HAP-1 (cell line): ENCODE measurements around the gene SLC2A6.

Experiments
- DNase-seq, 2 experiments: peaks; one replicate each; pipeline ENCODE4 v3.0.0-alpha.2; 2016 to 2020; ENCODE audit warnings: low spot score in 2 of 2
- H3K27me3 ChIP-seq: fragments of 250-450 bp; sonication (Bioruptor Pico); 2 replicates; pipeline ENCODE4 v1.5.1; 2020; ENCODE audit warnings: low read depth, mild to moderate bottlenecking, moderate library complexity
- H3K36me3 ChIP-seq: fragments of 250-450 bp; sonication (Bioruptor Pico); replicated peaks from 2 replicates; pipeline ENCODE4 v1.5.1; 2020; ENCODE audit warnings: mild to moderate bottlenecking
- H3K4me1 ChIP-seq: fragments of 250-450 bp; sonication (Bioruptor Pico); 2 replicates; pipeline ENCODE4 v1.5.1; 2020; ENCODE audit warnings: mild to moderate bottlenecking
- H3K4me3 ChIP-seq: fragments of 250-450 bp; sonication (Bioruptor Pico); 2 replicates; pipeline ENCODE4 v1.5.1; 2020; ENCODE audit warnings: mild to moderate bottlenecking, moderate library complexity
- H3K9me3 ChIP-seq: fragments of 250-450 bp; sonication (Bioruptor Pico); 2 replicates; pipeline ENCODE4 v1.5.1; 2020; ENCODE audit warnings: mild to moderate bottlenecking, moderate library complexity
- in situ Hi-C: fragments of 300-500 bp; cut with MboI; formaldehyde crosslinking; loops from 3 replicates; pipeline ENCODE4 v1.14.3; 2020; ENCODE audit warnings: low sequenced_read_pairs, inconsistent platforms, mixed read lengths

SLC2A6 gene

GRCh38 chr9:133478851-133479711, at the start of gene SLC2A6:
SLC2A6 (minus strand) TSS chr9:133479099; CDS start chr9:133479059, 40 bp downstream.
- Histone ChIP-seq H3K9me3 (no peaks in the 10 kb centered on the region), H3K4me3 (peak within 1 kb of the TSS; percentile 56), H3K4me1 (peaks cover 14% of the 10 kb centered on the region), H3K27me3 (no peaks in the 10 kb centered on the region), H3K36me3 (no peaks in the 10 kb centered on the region)
- DNase-seq, result peak; percentile 82 to 91
- in situ Hi-C loops, result loop anchor here (25.0 kb wide), 1 partner anchor 442 kb away; the partner anchor contains the start of gene GTF3C5

- Histone ChIP-seq H3K4me1 (no peaks in the 10 kb centered on the region), H3K4me3 (no peak overlapping the region), H3K9me3 (no peaks in the 10 kb centered on the region), H3K27me3 (peaks cover 13% of the 10 kb centered on the region), H3K36me3 (no peaks in the 10 kb centered on the region)
- DNase-seq, result no peak
- in situ Hi-C loops, result no loop called here
Observed at GRCh38 chr9:133528001-133528875, 49.3 kb upstream of the SLC2A6 start.

- H3K27me3 ChIP-seq, result peaks cover 12% of the 10 kb centered on the region; the same call in 1 of the 2 replicates
- H3K4me3 ChIP-seq, result no peak overlapping the region
- in situ Hi-C loops, result no loop called here
- no peaks in the 10 kb centered on the region for H3K9me3 ChIP-seq
- no peak for DNase-seq
- no peaks in the 10 kb centered on the region for H3K36me3 ChIP-seq
- H3K4me1 ChIP-seq, result no peaks in the 10 kb centered on the region
Observed at GRCh38 chr9:133527444-133527920, 48.6 kb upstream of the SLC2A6 start.

GRCh38 chr9:133526721-133527321, 47.9 kb upstream of the SLC2A6 start:
- in situ Hi-C loops, result no loop called here
- DNase-seq, result no peak
- no peaks in the 10 kb centered on the region for H3K36me3 ChIP-seq
- H3K4me1 ChIP-seq, result no peaks in the 10 kb centered on the region
- peaks cover 12% of the 10 kb centered on the region; the same call in 1 of the 2 replicates for H3K27me3 ChIP-seq
- H3K4me3 ChIP-seq, result no peak overlapping the region
- no peaks in the 10 kb centered on the region for H3K9me3 ChIP-seq

GRCh38 chr9:133525677-133526076, 46.8 kb upstream of the SLC2A6 start:
- no peak overlapping the region for H3K4me3 ChIP-seq
- H3K9me3 ChIP-seq, result no peaks in the 10 kb centered on the region
- peaks cover 12% of the 10 kb centered on the region; the same call in 1 of the 2 replicates for H3K27me3 ChIP-seq
- in situ Hi-C loops, result no loop called here
- no peaks in the 10 kb centered on the region for H3K4me1 ChIP-seq
- no peak for DNase-seq
- H3K36me3 ChIP-seq, result no peaks in the 10 kb centered on the region

- Histone ChIP-seq H3K9me3 (no peaks in the 10 kb centered on the region), H3K4me3 (no peak within 1 kb of the TSS), H3K36me3 (no peaks in the 10 kb centered on the region), H3K27me3 (peaks cover 12% of the 10 kb centered on the region; the same call in 1 of the 2 replicates), H3K4me1 (no peaks in the 10 kb centered on the region)
- DNase-seq, result no peak
- in situ Hi-C loops, result no loop called here
Observed at GRCh38 chr9:133524679-133525228, 45.9 kb upstream of the SLC2A6 start, which contains the start of gene MYMK. MYMK (minus strand) TSS chr9:133524959; CDS start chr9:133524844, 115 bp downstream.

- H3K36me3 ChIP-seq, result no peaks in the 10 kb centered on the region
- DNase-seq, result no peak
- H3K4me3 ChIP-seq, result no peak overlapping the region
- in situ Hi-C loops, result no loop called here
- H3K4me1 ChIP-seq, result no peaks in the 10 kb centered on the region
- no peaks in the 10 kb centered on the region for H3K9me3 ChIP-seq
- peaks cover 10% of the 10 kb centered on the region; the same call in 1 of the 2 replicates for H3K27me3 ChIP-seq
Observed at GRCh38 chr9:133524146-133524545, 45.2 kb upstream of the SLC2A6 start.

- no peaks in the 10 kb centered on the region for H3K36me3 ChIP-seq
- in situ Hi-C loops, result no loop called here
- H3K4me1 ChIP-seq, result no peaks in the 10 kb centered on the region
- H3K9me3 ChIP-seq, result no peaks in the 10 kb centered on the region
- H3K27me3 ChIP-seq, result 0 out of 2 replicates have a peak, but pooled peaks cover 7% of the 10 kb centered on the region
- no peak overlapping the region for H3K4me3 ChIP-seq
- no peak for DNase-seq
Observed at GRCh38 chr9:133523106-133523505, 44.2 kb upstream of the SLC2A6 start.

- Histone ChIP-seq H3K4me3 (no peak overlapping the region), H3K9me3 (no peaks in the 10 kb centered on the region), H3K27me3 (no peaks in the 10 kb centered on the region), H3K4me1 (no peaks in the 10 kb centered on the region), H3K36me3 (no peaks in the 10 kb centered on the region)
- in situ Hi-C loops, result no loop called here
- no peak for DNase-seq
Observed at GRCh38 chr9:133522073-133522910, 43.4 kb upstream of the SLC2A6 start.

- Histone ChIP-seq H3K9me3 (no peaks in the 10 kb centered on the region), H3K36me3 (no peaks in the 10 kb centered on the region), H3K4me3 (no peak overlapping the region), H3K4me1 (no peaks in the 10 kb centered on the region), H3K27me3 (no peaks in the 10 kb centered on the region)
- in situ Hi-C loops, result no loop called here
- DNase-seq, result no peak
Observed at GRCh38 chr9:133521122-133522072, 42.5 kb upstream of the SLC2A6 start.

GRCh38 chr9:133520121-133520835, 41.4 kb upstream of the SLC2A6 start:
- no peaks in the 10 kb centered on the region for H3K27me3 ChIP-seq
- H3K4me3 ChIP-seq, result no peak overlapping the region
- H3K9me3 ChIP-seq, result no peaks in the 10 kb centered on the region
- DNase-seq, result no peak
- in situ Hi-C loops, result no loop called here
- no peaks in the 10 kb centered on the region for H3K36me3 ChIP-seq
- H3K4me1 ChIP-seq, result no peaks in the 10 kb centered on the region
